ENCODE measurements around the gene CCDC149.

DNA sequence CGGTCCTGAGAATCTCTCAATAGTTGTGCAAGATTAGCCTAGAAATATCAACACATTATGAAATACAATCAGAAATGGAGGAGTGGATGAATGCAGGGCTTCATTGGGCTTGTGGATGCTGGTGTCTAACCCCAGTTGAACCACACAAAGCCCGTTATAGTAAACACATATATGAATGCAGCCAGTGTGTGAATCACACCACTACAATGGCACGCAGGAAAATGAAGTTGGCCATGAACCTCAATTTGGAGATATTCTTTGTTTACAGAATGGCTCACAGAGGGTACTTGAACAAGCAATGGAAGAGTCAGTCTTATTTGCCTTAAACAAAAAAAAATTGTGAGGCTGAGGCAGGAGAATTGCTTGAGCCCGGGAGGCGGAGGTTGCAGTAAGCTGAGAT lies 59.7 kb downstream of the CCDC149 start:
- TF ChIP-seq, protein P1, sequence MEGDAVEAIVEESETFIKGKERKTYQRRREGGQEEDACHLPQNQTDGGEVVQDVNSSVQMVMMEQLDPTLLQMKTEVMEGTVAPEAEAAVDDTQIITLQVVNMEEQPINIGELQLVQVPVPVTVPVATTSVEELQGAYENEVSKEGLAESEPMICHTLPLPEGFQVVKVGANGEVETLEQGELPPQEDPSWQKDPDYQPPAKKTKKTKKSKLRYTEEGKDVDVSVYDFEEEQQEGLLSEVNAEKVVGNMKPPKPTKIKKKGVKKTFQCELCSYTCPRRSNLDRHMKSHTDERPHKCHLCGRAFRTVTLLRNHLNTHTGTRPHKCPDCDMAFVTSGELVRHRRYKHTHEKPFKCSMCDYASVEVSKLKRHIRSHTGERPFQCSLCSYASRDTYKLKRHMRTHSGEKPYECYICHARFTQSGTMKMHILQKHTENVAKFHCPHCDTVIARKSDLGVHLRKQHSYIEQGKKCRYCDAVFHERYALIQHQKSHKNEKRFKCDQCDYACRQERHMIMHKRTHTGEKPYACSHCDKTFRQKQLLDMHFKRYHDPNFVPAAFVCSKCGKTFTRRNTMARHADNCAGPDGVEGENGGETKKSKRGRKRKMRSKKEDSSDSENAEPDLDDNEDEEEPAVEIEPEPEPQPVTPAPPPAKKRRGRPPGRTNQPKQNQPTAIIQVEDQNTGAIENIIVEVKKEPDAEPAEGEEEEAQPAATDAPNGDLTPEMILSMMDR (IDR thresholded peaks at IDR 0.05 in 4 of 5, conservative IDR thresholded peaks at IDR 0.05 in 1 of 5), result no peak
- no peak for TF ChIP-seq POLR2A (IDR thresholded peaks at IDR 0.05)
